22Rv1 (cell line): ENCODE data around the gene AHRR.

Experiments
- ZFX ChIP-seq: fragments of 450-650 bp; IDR thresholded peaks from 2 replicates; pipeline ENCODE4 v1.6.1; 2017; ENCODE audit warnings: antibody characterized with exemption, borderline replicate concordance
- TF ChIP-seq, protein P1 (sequence below): fragments of 450-650 bp; IDR thresholded peaks from 2 replicates; pipeline ENCODE4 v1.5.1; 2017; ENCODE audit warnings: mild to moderate bottlenecking

- TF ChIP-seq, protein P1, sequence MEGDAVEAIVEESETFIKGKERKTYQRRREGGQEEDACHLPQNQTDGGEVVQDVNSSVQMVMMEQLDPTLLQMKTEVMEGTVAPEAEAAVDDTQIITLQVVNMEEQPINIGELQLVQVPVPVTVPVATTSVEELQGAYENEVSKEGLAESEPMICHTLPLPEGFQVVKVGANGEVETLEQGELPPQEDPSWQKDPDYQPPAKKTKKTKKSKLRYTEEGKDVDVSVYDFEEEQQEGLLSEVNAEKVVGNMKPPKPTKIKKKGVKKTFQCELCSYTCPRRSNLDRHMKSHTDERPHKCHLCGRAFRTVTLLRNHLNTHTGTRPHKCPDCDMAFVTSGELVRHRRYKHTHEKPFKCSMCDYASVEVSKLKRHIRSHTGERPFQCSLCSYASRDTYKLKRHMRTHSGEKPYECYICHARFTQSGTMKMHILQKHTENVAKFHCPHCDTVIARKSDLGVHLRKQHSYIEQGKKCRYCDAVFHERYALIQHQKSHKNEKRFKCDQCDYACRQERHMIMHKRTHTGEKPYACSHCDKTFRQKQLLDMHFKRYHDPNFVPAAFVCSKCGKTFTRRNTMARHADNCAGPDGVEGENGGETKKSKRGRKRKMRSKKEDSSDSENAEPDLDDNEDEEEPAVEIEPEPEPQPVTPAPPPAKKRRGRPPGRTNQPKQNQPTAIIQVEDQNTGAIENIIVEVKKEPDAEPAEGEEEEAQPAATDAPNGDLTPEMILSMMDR = no peak
- no peak for TF ChIP-seq ZFX
Measured at GRCh38 chr5:447501-447900, 126.0 kb downstream of the AHRR start.
